UCSD-AML1 (cell line): Measurements from ENCODE around the gene SPDYE1.
A peak's percentile ranks its signal among the peaks of the same experiment; 100 is the strongest.
"Not testable (repeated sequence)": the region's sequence is repeated elsewhere in the genome, so short reads cannot be mapped to it uniquely, and the experiment has no call there.

ENCODE experiments used
- DNase-seq: peaks from one replicate; lab custom pipeline; 2025; ENCODE audit not compliant: unreplicated experiment; lab: John Stamatoyannopoulos, UW

SPDYE1 gene

DNA sequence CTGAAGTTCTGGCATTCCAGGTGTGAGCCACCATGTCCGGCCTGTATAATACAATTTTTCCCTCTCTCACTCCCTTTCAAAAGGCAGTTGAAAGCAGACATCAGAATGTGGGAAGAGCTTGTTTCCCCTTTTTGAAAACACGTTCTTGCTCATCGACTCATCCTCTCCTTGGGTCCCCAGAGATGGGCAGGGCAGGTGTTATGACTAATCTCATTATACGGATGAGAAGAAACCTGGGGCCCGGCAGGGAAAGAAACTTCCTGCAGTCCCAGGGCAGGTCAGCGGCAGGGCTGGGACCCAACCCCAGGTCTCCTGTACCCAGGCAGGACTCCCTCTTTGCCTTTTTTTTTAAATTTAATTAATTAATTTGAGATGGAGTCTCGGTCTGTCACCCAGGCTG lies 4.8 kb upstream of the SPDYE1 start:
- DNase-seq: not testable (repeated sequence)

DNA sequence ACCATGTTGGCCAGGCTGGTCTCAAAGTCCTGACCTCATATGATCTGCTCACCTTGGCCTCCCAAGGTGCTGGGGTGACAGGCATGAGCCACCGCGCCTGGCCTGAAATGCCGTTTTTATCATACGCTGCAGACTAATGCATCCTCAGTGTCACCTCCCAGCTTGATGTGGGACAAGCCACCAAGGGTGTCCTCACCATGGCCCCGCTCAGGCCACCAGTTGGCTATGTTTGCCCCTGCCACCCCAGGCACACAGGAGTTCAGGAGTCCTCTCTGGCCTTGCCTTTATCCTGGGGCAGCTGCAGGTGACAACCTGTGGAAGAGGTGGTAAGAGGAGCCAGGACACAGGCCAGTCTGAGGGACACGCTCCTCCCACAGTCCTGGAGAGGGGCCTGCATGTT lies 3.0 kb upstream of the SPDYE1 start:
- not testable (repeated sequence) for DNase-seq

DNA sequence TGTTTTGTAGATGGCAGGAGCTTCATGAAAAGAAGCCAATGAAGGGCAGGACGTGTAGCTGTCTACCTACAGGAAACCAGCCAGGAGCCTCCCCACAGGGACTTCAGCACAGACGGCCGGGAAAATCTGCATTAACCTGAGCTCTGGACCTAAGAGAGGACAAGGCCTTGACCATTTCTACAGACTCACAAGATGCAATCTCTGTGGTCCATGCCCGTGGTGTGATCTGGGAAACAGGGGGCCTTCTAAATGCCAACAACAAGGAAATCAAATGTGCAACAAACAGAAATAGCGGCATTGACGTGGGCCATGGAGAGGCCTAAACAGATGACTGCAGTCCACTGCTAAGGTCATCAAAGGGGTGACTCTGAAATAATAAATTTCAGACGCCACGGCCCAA lies 14.4 kb downstream of the SPDYE1 start:
- not testable (repeated sequence) for DNase-seq

DNA sequence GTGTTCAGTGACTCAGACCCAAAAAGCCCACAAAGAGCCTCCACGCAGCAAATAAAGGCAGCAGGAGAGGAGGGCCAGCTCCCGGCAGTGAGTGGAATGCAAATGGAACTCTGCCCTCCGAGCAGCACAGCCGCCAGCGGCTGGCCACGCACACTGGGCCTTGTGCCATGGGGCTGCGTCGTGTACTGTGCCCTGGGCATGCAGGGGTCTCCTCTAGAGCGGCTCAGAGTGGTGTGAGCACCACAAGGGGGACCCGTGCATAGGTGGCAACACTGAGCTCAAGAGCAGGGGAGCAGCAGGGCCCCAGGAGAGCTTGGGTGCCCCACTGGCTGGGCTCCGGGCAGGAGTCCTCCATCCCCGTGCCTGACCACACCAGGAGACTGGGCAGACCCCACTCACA lies 17.4 kb downstream of the SPDYE1 start:
- not testable (repeated sequence) for DNase-seq

DNA sequence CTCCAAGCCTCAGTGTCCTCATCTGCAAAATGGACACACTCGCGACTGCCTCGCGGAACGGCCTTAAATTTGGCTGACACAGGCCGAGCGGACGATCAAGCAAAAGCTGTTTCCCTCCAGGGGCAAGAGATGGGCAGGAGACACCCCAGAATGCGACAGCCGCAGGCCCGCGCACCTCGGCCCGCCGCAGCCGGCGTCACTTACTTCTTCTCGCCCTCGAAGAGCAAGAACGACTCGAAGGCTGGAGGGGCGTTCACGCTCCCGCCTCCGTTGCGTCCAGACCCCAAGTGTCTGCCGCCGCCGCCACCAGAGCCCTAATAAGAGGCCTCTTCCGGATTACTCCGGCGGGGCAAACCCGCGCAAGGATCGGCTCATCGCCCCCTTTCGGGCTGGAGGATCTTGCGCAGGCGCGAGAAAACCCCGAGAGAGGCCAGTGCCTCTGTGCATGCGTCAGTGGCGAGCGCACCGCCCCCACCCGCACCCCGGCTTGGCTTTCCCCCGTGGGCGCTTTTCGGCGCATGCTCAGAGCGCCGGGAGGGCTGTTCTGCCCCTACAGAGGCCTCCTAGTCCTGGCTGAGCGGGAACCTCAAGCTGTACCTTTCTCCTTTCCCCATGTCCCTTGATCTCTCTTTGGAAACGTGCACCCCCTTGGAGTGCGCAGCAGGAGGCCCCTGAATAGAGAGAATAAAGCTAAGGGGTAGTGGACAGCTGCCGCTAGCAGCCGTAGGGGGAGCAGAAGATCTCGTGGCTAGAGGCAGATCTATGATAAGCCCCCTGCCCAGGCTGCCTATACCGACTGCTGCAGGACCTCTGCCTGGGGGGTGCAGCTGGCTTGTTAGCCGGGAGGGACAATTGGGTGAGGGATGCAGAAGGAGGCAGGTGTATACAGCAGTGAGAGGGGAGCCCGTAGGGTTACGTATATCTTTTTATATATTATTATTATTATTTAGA lies 21.4 kb downstream of the SPDYE1 start:
- peak; percentile 91 for DNase-seq

DNA sequence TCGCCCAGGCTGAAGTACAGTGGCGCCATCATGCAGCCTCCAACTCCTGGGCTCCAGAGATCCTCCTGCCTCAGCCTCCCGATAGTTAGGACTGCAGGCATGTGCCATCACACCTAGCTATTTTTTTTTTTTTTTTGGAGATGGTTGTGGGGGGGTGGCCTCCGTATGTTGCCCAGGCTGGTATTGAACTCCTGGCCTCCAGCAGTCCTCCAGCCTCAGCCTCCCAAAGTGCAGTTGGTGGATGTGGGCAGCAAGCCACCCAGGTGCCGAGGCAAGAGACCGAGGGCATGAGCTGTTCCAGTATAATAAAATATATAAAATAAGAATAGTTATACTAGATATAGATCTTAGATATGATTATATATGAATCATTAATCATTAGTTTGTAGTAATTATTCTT lies 22.1 kb downstream of the SPDYE1 start:
- DNase-seq: not testable (repeated sequence)

DNA sequence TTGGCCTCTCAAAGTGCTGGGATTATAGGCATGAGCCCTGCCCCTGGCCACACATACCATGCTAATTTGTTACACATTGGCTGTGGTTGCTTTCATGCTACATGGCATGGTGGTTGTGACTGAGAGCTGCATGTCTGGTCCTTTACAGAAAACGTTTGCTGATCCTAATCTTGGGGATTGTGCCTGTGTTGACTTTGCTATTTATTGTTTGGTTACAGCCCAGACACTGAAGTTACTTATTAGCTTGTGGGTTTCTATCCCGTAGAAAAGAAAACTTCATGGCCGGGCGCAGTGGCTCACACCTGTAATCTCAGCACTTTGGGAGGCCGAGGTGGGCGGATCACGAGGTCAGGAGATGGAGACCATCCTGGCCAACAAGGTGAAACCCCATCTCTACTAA lies 24.4 kb downstream of the SPDYE1 start:
- DNase-seq: not testable (repeated sequence)

DNA sequence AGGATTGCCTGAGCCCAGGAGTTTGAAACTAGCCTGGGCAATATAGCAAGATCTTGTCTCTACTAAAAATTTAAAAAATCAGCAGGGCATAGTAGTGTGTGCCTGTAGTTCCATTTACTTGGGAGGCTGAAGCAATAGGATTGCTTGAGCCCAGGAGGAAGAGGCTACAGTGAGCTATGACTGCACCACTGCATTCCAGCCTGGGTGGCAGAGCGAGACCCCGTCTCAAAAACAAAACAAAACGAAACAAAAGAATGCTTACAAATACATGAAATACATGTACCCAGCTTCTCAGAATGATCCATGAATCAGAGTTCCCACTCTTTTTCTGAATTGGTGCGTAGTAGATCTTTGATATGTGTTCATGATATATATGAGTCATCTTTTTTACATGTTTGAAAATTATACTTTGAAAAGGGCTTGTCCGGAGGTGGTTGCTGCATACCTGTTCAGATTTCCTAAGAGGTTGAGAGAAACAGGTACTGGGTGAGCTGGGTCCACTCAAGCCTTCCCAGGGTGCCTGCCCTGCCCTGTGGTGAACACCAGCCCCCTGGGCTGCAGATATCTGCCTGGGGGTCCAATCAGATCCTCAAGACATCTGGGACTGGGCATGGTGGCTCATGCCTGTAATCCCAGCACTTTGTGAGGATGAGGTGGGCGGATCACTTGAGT lies 25.2 kb downstream of the SPDYE1 start:
- not testable (repeated sequence) for DNase-seq

DNA sequence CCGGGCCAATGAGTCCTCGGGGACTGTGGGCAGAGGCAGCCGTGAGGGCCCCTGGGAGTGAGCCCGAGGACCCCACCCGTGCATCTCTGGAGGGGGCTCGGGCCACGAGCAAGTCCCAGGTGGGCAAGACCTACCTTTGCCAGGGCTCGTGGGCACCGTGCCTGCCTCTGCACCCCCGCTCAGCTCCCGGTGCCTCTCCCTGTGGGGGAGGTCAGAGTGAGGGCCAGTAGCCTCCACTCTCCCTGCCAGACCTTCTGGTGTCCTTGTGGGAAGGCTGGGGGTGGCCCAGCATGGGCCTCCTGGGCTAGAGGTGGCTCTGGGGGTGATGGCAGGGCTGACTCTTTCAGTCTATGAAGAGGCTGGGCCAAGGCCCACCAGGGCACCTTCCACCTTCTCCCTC lies 31.7 kb downstream of the SPDYE1 start:
- not testable (repeated sequence) for DNase-seq

DNA sequence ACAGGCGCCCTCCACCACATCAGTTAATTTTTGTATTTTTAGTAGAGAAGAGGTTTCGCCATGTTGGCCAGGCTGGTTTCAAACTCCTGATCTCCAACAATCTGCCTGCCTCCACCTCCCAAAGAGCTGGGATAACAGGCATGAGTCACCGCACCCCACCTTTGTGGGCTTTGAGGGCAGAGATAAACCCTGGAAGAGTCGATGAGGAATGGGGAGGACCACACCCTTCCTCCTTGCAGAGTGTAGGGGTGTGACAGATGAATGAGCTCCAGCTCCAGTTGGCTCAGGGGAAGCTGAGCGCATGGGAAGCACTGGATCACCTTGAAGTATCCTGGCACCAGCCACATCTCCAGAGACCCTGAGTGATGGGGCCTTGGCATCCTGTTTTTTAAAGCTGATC lies 32.3 kb downstream of the SPDYE1 start:
- not testable (repeated sequence) for DNase-seq

DNA sequence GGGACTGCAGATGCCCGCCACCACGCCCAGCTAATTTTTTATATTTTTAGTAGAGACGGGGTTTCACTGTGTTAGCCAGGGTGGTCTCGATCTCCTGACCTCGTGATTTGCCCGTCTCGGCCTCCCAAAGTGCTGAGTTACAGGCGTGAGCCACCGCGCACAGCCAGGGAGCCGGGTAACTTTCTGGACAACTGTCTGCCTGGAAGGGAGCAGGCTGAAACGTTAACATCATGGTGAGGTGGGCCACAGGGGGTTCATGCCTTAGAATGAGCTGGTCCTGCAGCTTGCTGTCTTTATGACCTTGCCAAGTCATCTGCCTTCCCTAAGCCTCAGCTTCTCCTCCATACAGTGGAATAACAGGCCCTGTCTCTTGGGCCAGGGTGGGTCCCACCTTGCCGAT lies 33.6 kb downstream of the SPDYE1 start:
- DNase-seq: not testable (repeated sequence)

DNA sequence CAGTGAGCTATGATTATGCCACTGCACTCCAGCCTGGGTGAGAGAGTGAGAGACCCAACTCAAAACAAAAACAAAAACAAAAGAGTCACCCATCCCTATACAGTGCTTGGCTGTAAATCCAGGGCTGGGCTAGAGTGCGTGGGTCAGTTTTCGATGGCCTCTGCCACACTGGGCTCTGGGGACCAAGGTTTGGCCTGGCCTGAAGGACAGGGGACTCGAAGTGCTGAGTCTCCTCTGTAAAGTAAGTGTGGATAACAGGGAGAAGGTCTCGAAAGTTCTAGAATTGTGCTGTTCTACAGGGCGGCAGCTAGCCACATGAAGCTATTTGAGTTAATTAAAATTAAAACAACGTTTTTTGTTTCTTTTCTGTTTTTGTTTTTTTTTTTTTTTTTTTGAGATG lies 34.3 kb downstream of the SPDYE1 start:
- DNase-seq: not testable (repeated sequence)

DNA sequence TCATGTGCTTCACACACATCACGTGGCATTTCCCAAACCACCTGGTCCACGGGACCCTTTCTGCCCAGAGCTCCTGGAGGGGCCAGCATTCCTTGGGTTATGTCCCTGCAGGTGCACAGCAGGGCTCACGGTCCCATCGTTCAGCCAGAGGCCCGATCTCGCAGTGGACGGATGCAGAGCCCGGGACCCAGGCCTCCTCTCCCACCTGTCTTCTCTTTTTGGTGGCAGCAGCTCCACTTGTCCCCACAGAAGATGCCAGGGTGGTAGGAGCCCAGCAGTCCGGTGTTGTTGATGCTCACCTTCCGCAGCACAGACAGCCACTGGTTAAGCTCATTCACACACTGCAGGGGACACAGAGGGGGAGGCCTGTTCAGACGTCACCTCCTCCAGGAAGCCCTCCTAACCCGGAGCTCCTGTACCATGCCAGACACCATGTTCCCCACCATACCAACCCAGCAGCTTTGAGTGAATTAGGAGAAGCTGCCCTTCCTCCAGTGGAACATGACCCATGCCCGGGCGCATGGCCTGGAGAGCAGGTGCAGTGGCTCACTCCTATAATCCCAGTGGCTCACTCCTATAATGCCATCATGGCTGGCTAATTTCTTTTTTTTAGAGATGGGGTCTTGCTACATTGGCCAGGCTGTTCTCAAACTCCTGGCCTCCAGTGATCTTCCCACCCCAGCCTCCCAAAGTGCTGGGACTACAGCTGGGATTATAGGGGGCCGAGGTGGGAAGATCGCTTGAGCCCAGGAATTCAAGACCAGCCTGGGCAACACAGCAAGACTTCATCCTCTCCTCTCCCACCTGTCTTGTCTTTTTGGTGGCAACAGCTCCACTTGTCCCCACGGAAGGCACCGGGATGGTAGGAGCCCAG lies 36.5 kb downstream of the SPDYE1 start:
- not testable (repeated sequence) for DNase-seq

DNA sequence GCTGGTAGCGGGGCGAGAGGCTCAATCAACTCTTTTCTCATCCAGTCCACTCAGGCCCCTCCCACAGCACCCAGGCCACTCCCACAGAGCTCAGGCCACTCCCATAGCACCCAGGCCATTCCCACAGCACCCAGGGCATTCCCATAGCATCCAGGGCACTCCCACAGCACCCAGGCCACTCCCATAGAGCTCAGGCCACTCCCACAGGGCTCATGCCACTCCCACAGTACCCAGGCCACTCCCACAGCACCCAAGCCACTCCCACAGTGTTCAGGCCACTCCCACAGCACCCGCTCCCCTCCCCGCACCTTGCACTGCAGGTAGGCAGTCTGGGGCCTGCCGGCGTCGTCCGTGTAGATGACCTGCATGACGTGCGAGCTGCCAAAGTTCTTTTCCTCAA lies 38.7 kb downstream of the SPDYE1 start:
- DNase-seq: peak; percentile 9

DNA sequence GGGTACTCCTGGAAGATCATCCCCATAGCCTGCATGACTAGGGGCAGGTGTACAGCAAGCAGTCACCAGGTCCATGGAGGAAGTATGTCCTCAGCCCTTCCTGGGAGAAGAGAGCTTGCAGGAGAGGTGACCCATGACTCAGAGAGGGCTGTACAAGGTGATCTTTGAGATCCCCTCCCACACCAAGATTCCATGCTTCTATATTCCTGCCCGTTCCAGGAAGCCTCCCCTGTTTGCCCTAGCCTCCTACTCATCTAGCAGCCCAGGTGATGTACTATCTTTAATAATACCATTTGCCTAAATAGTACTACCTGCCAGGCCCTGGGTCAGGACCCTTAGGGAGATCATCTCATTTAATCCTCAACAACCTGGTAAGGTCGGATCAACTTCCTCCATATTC lies 40.3 kb downstream of the SPDYE1 start:
- not testable (repeated sequence) for DNase-seq

DNA sequence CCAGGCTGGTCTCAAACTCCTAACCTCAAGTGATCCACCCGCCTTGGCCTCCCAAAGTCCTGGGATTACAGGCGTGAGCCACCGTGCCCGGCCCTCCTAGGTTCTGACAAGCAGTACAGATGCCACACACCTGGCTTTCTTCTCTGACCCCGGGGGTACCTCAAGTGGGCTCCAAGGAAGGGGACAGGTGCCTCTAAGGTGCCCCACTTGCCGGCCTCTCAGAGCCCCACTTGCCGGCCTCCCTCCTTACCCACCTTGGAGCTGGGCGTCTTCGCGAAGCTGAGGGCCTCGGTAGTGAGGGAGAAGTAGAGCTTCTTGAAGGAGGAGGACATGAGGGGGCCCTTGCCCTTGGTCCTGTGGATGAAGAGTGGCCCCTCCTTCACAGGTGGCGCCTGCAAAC lies 40.9 kb downstream of the SPDYE1 start:
- not testable (repeated sequence) for DNase-seq

DNA sequence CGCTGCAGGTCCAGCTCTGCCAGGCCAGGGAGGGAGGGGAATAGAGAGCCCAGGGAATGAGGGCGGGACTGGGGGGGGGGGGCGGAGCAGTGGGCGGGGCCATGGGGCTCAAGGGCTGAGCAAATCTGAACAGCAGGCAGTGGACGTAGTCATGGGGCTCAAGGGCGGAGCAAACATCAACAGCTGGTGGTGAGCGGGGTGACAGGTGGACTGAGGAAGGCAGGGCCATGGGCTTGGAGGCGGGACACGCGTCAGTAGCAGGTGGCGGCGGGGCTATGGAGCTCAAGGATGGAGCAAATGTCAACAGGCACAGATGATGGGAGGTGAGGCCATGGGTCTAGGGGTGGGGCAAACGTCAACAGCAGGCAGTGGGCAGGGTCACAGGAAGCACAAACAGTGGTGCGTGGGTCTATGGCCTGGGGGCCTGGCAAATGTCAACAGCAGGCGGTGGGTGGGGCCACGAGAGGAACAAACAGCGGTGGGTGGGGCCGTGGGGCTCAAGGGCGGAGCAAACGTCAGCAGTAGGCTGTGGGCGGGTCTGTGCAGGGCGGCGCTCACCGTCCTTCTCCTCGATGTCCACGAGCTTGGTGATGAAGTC lies 41.4 kb downstream of the SPDYE1 start:
- DNase-seq: not testable (repeated sequence)

DNA sequence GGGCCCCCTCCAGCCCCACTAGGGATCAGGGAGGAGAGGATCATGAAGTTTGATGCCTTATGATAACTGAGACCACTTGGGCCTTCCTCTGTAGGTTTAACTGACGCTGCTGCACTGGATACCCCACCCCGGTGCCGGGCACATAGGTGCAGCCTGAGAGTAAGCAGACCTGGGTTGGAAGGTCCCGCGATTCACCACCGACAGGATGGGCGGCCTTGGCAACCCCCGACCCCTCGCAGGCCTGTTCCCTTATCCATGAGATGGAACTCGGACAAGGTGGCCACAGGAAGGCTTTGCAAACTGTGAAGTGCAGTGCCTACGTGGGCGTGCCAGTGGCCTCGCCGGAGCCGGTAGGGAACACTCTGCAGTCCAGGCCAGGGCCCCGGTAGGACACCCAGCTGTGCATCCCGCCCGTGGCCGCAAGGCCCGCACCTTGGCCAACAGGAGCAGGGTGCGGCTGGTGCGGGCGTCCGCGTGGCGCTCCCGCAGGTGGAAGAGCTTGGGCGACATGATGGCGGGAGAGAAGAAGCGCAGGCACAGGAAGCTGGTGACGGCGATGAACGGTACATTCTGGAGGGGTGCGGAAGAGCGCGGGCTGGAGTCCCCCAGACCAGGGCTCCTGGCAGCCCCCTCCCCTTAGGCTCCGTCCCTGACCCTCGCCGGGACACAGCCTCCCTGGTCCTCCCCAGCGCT lies 42.2 kb downstream of the SPDYE1 start:
- DNase-seq: not testable (repeated sequence)

DNA sequence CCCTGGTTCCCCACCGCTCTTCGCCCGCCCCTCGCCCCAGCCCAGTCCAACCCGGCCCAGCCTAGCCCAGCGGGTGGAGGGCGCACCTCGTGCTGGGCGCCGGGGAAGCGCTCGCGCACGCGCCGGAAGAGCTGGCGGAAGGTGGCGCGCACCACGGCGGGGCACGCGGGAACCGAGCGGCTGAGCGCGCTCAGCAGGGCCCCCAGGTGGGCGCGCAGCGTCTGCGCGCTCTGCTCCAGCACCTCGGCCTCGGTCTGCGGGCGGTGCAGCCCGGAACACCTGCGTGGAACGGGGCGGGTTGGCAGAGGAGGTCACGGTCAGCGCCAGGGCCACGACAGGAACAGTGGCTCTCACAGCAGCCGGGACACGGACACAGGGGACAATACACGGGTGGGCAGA lies 42.8 kb downstream of the SPDYE1 start:
- DNase-seq: not testable (repeated sequence)

DNA sequence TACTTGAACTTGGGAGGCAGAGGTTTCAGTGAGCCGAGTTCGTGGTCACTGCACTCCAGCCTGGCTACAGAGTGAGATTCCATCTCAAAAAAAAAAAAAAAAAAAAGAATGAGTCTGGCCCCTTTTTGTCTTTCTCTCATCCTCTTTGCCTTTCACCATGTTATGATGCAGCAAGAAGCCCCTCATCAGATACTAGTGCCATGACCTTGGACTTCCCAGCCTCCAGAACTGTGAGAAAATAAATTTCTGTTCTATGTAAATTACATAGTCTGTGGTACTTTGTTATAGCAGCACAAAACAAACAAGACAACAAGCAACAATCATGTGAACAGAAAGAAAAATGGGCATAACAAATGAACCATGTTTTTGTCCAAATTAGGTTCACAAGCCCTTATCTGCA lies 44.5 kb downstream of the SPDYE1 start:
- DNase-seq: no peak
